ENCODE results near the gene COL4A5. TPM values are rescaled to one million over a fixed set of nuclear protein-coding genes. Genes with fewer than 3 reads are reported as not detected.

COL4A5 gene
- total and polyA plus RNA-seq, 7 donors: 1.1 to 8.6 (median 3.1) TPM

GRCh38 chrX:108584617-108585211 lies 145.1 kb downstream of the COL4A5 start:
- 79 to 100% (median 96%) methylated on average over 2 of the region's 2 CpGs for WGBS, 3 donors
- peaks cover 0 to 8% of the 10 kb centered on the region in 2 donors for H3K36me3 ChIP-seq (ENCODE audit: insufficient read depth in 1 of 2, low read depth in 1 of 2)
- intact Hi-C loops (cut with DNase I): no loop called here
- no peak for DNase-seq
- no peaks in the 10 kb centered on the region for H3K9me3 ChIP-seq
- TF ChIP-seq, protein P1, sequence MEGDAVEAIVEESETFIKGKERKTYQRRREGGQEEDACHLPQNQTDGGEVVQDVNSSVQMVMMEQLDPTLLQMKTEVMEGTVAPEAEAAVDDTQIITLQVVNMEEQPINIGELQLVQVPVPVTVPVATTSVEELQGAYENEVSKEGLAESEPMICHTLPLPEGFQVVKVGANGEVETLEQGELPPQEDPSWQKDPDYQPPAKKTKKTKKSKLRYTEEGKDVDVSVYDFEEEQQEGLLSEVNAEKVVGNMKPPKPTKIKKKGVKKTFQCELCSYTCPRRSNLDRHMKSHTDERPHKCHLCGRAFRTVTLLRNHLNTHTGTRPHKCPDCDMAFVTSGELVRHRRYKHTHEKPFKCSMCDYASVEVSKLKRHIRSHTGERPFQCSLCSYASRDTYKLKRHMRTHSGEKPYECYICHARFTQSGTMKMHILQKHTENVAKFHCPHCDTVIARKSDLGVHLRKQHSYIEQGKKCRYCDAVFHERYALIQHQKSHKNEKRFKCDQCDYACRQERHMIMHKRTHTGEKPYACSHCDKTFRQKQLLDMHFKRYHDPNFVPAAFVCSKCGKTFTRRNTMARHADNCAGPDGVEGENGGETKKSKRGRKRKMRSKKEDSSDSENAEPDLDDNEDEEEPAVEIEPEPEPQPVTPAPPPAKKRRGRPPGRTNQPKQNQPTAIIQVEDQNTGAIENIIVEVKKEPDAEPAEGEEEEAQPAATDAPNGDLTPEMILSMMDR (IDR thresholded peaks at IDR 0.05): peak; percentile 22
- no peak overlapping the region for H3K27ac ChIP-seq
- no peak overlapping the region for H3K4me3 ChIP-seq
- ATAC-seq: no peak
- H3K27me3 ChIP-seq (ENCODE audit: insufficient read depth in 3 of 3, low read length in 2 of 3): peaks cover 0 to 12% (median 0%) of the 10 kb centered on the region in 3 donors
- no peaks in the 10 kb centered on the region for H3K4me1 ChIP-seq

- TF ChIP-seq, protein P1 (IDR thresholded peaks at IDR 0.05): no peak
Measured at GRCh38 chrX:108590496-108590895, 150.9 kb downstream of the COL4A5 start.

DNA sequence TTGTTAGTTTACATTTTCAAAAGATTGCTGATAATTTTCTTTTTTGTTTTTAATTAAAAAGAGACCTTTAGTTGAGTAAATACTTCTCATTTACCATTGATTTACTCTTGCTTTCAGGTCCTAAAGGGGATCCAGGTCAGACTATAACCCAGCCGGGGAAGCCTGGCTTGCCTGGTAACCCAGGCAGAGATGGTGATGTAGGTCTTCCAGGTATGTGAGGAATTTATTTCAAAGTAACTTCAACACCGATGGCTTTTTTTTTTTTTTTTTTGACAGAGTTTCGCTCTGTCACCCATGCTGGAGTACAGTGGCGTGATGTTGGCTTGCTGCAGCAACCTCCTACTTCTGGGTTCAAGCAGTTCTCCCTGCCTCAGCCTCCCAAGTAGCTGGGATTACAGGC lies 161.6 kb downstream of the COL4A5 start:
- Histone ChIP-seq H3K27me3 (ENCODE audit: insufficient read depth in 3 of 3, low read length in 2 of 3) (peaks cover 0 to 17% (median 0%) of the 10 kb centered on the region in 3 donors), H3K9me3 (no peaks in the 10 kb centered on the region), H3K27ac (no peak overlapping the region), H3K36me3 (ENCODE audit: insufficient read depth in 1 of 2, low read depth in 1 of 2) (peaks cover 0 to 40% of the 10 kb centered on the region in 2 donors), H3K4me1 (no peaks in the 10 kb centered on the region), H3K4me3 (no peak overlapping the region)
- intact Hi-C loops (cut with DNase I): no loop called here
- TF ChIP-seq, protein P1 (IDR thresholded peaks at IDR 0.05): no peak
- ATAC-seq (no peak), DNase-seq (no peak)
- 81 to 91% (median 88%) methylated on average over 4 of the region's 4 CpGs for WGBS, 3 donors

More at GRCh38 chrX:108590496-108590895, 150.9 kb downstream of the COL4A5 start:
- ATAC-seq: no peak
- Histone ChIP-seq H3K27ac (no peak overlapping the region), H3K4me3 (no peak overlapping the region), H3K27me3 (ENCODE audit: insufficient read depth in 3 of 3, low read length in 2 of 3) (peaks cover 0 to 12% (median 0%) of the 10 kb centered on the region in 3 donors), H3K9me3 (no peaks in the 10 kb centered on the region), H3K36me3 (ENCODE audit: insufficient read depth in 1 of 2, low read depth in 1 of 2) (peaks cover 0 to 21% of the 10 kb centered on the region in 2 donors), H3K4me1 (no peaks in the 10 kb centered on the region)
- whole genome bisulfite sequencing, 3 donors: 83 to 97% (median 93%) methylated on average over 3 of the region's 3 CpGs
- no peak for DNase-seq
- intact Hi-C loops (cut with DNase I): no loop called here

GRCh38 chrX:108610141-108610540 lies 170.5 kb downstream of the COL4A5 start:
- H3K27me3 ChIP-seq (ENCODE audit: insufficient read depth in 3 of 3, low read length in 2 of 3): peaks cover 0 to 6% (median 0%) of the 10 kb centered on the region in 3 donors
- no peak for ATAC-seq
- TF ChIP-seq, protein P1 (IDR thresholded peaks at IDR 0.05): no peak
- H3K4me1 ChIP-seq: no peaks in the 10 kb centered on the region
- H3K9me3 ChIP-seq: no peaks in the 10 kb centered on the region
- intact Hi-C loops (cut with DNase I): no loop called here
- 72 to 88% (median 85%) methylated on average over 2 of the region's 2 CpGs for WGBS, 3 donors
- H3K4me3 ChIP-seq: no peak overlapping the region
- H3K27ac ChIP-seq: no peak overlapping the region
- no peak for DNase-seq
- H3K36me3 ChIP-seq (ENCODE audit: insufficient read depth in 1 of 2, low read depth in 1 of 2): peaks cover 0 to 21% of the 10 kb centered on the region in 2 donors

- Histone ChIP-seq H3K36me3 (ENCODE audit: insufficient read depth in 1 of 2, low read depth in 1 of 2) (no peaks in the 10 kb centered on the region), H3K4me1 (no peaks in the 10 kb centered on the region), H3K9me3 (no peaks in the 10 kb centered on the region), H3K27me3 (ENCODE audit: insufficient read depth in 3 of 3, low read length in 2 of 3) (peaks cover 0 to 6% (median 0%) of the 10 kb centered on the region in 3 donors), H3K27ac (no peak overlapping the region), H3K4me3 (no peak overlapping the region)
- no peak for ATAC-seq
- intact Hi-C loops (cut with DNase I): no loop called here
- DNase-seq: no peak
- TF ChIP-seq, protein P1 (IDR thresholded peaks at IDR 0.05): no peak
Measured at GRCh38 chrX:108614616-108615015, 175.0 kb downstream of the COL4A5 start.

Data from psoas muscle (tissue), 8 donors.